DND-41 (cell line): ENCODE data around the gene UBE2E1.

Experiments
- ATAC-seq: fragments of 200-7000 bp; cut with Tn5 transposase; 3 replicates; pipeline ENCODE4 v1.9.1; 2021; ENCODE audit warnings: low read depth; ENCODE audit not compliant: insufficient read depth
- DNase-seq: peaks from one replicate; pipeline ENCODE4 v3.0.0-alpha.2; 2020
- H2AFZ ChIP-seq: 2 replicates; pipeline ENCODE4 v1.6.0; 2012; ENCODE audit warnings: low read depth, low read length
- H3K27ac ChIP-seq: 2 replicates; pipeline ENCODE4 v1.5.1; 2012; ENCODE audit warnings: low read length, inconsistent platforms
- H3K27me3 ChIP-seq: fragments of 200-600 bp; sonication (generic); 2 replicates; pipeline ENCODE4 v1.6.0; 2012; ENCODE audit warnings: low read length, mild to moderate bottlenecking, inconsistent platforms; ENCODE audit not compliant: insufficient read depth, poor library complexity
- H3K36me3 ChIP-seq: 2 replicates; pipeline ENCODE4 v1.5.1; 2012; ENCODE audit warnings: low read length, inconsistent platforms; ENCODE audit not compliant: insufficient read depth
- H3K4me1 ChIP-seq: 2 replicates; pipeline ENCODE4 v1.5.1; 2012; ENCODE audit warnings: mild to moderate bottlenecking, low read length; ENCODE audit not compliant: insufficient read depth
- H3K4me2 ChIP-seq: 2 replicates; pipeline ENCODE4 v1.6.0; 2012; ENCODE audit warnings: mild to moderate bottlenecking, moderate library complexity, low read length, inconsistent platforms; ENCODE audit not compliant: insufficient read depth
- H3K4me3 ChIP-seq, 2 experiments: fragments of 200-600 bp in 1 of 2; shearing (Covaris generic) in 1 of 2; 2 replicates each; pipeline ENCODE4 v1.5.1; 2012 to 2016; ENCODE audit warnings: inconsistent platforms in 2 of 2, low read length in 2 of 2, mild to moderate bottlenecking in 2 of 2, low read depth in 1 of 2, moderate library complexity in 1 of 2
- H3K79me2 ChIP-seq: 2 replicates; pipeline ENCODE4 v1.6.0; 2012; ENCODE audit warnings: low read length, inconsistent platforms; ENCODE audit not compliant: insufficient read depth
- H3K9ac ChIP-seq: 2 replicates; pipeline ENCODE4 v1.6.0; 2012; ENCODE audit warnings: low read depth, mild to moderate bottlenecking, inconsistent platforms, low read length, moderate library complexity
- H3K9me3 ChIP-seq: 2 replicates; pipeline ENCODE4 v1.5.1; 2012; ENCODE audit warnings: low read length, moderate library complexity, mild to moderate bottlenecking, inconsistent platforms; ENCODE audit not compliant: insufficient read depth, severe bottlenecking
- H4K20me1 ChIP-seq: 2 replicates; pipeline ENCODE4 v1.6.0; 2012; ENCODE audit warnings: low read length; ENCODE audit not compliant: insufficient read depth
- CTCF ChIP-seq: IDR thresholded peaks from 2 replicates; pipeline ENCODE4 v1.5.1; 2012; ENCODE audit warnings: borderline replicate concordance, low read length, moderate library complexity, mild to moderate bottlenecking; ENCODE audit not compliant: poor library complexity, severe bottlenecking; ENCODE audit errors: extremely low read depth
- EZH2 ChIP-seq: IDR thresholded peaks from 3 replicates; pipeline ENCODE4 v1.6.1; 2012; ENCODE audit warnings: borderline replicate concordance, low read depth, mild to moderate bottlenecking, moderate library complexity, low read length, inconsistent platforms; ENCODE audit not compliant: severe bottlenecking

Gene UBE2E1

GRCh38 chr3:23822559-23822958, 16.8 kb downstream of the UBE2E1 start:
- no peak overlapping the region for H3K9ac ChIP-seq
- peaks cover 48% of the 10 kb centered on the region; the same call in 1 of the 2 replicates for H4K20me1 ChIP-seq
- H2AFZ ChIP-seq = no peak overlapping the region
- no peak for DNase-seq
- H3K4me2 ChIP-seq = no peak overlapping the region
- H3K9me3 ChIP-seq = no peaks in the 10 kb centered on the region
- no peaks in the 10 kb centered on the region for H3K4me1 ChIP-seq
- H3K27ac ChIP-seq = no peak overlapping the region
- H3K27me3 ChIP-seq = no peaks in the 10 kb centered on the region
- H3K79me2 ChIP-seq = peaks cover 78% of the 10 kb centered on the region
- H3K4me3 ChIP-seq = no peak overlapping the region
- ATAC-seq = no peak
- peaks cover 4% of the 10 kb centered on the region; the same call in 1 of the 2 replicates for H3K36me3 ChIP-seq
- no peak for TF ChIP-seq CTCF
- TF ChIP-seq EZH2 = no peak

- Histone ChIP-seq H3K27ac (no peak overlapping the region), H3K4me2 (no peak overlapping the region), H3K27me3 (no peaks in the 10 kb centered on the region), H3K4me3 (no peak overlapping the region), H3K4me1 (no peaks in the 10 kb centered on the region), H3K79me2 (peaks cover 73% of the 10 kb centered on the region), H4K20me1 (peaks cover 39% of the 10 kb centered on the region; the same call in 1 of the 2 replicates), H2AFZ (no peak overlapping the region), H3K36me3 (0 out of 2 replicates have a peak, but pooled peaks cover under 1% of the 10 kb centered on the region), H3K9me3 (no peaks in the 10 kb centered on the region), H3K9ac (no peak overlapping the region)
- no peak for DNase-seq
- no peak for ATAC-seq
- TF ChIP-seq EZH2 (no peak), CTCF (no peak)
These were observed 17.9 kb downstream of the UBE2E1 start for GRCh38 chr3:23823620-23824019.

- no peaks in the 10 kb centered on the region for H3K9me3 ChIP-seq
- DNase-seq (no peak), ATAC-seq (no peak)
- H4K20me1 ChIP-seq = peaks cover 42% of the 10 kb centered on the region; the same call in 1 of the 2 replicates
- H3K4me1 ChIP-seq = no peaks in the 10 kb centered on the region
- H3K9ac ChIP-seq = no peak overlapping the region
- no peak overlapping the region for H3K4me2 ChIP-seq
- H3K4me3 ChIP-seq = no peak overlapping the region
- no peaks in the 10 kb centered on the region for H3K36me3 ChIP-seq
- peaks cover 73% of the 10 kb centered on the region for H3K79me2 ChIP-seq
- H2AFZ ChIP-seq = no peak overlapping the region
- TF ChIP-seq EZH2 (no peak), CTCF (no peak)
- no peaks in the 10 kb centered on the region for H3K27me3 ChIP-seq
- no peak overlapping the region for H3K27ac ChIP-seq
These were observed 19.1 kb downstream of the UBE2E1 start for GRCh38 chr3:23824699-23825444.
